PC-3 (cell line): Measurements from ENCODE around the gene APOC1. TPM values are rescaled to one million over a fixed set of nuclear protein-coding genes. Genes with fewer than 3 reads are reported as not detected.
"Not testable (repeated sequence)": the region's sequence is repeated elsewhere in the genome, so short reads cannot be mapped to it uniquely, and the experiment has no call there.

ENCODE experiments used
- ATAC-seq: fragments of 200-7000 bp; cut with Tn5 transposase; 2 replicates; pipeline ENCODE4 v1.9.1; 2020; ENCODE audit warnings: mild to moderate bottlenecking, moderate library complexity
- BruUV-seq: library from RNA; stranded (reverse); fragments of 400-500 nt; replicated peaks from 2 replicates; lab custom pipeline; 2021; lab: Mats Ljungman, UMichigan
- CTCF ChIA-PET: fragments of 300-600 bp; sonication (Branson Sonifier 250); formaldehyde crosslinking; loops from one replicate; lab custom pipeline; 2022; ENCODE audit warnings: antibody characterized with exemption; lab: Charles Lee
- POLR2A ChIA-PET: fragments of 300-600 bp; sonication (Branson Sonifier 250); formaldehyde crosslinking; loops from one replicate; lab custom pipeline; 2022; ENCODE audit warnings: antibody characterized with exemption; ENCODE audit not compliant: unreplicated experiment; lab: Charles Lee
- DNase-seq: peaks from one replicate; pipeline ENCODE4 v3.0.0-alpha.2; 2015
- H2AFZ ChIP-seq: fragments of 300-600 bp; sonication (generic); 2 replicates; pipeline ENCODE4 v1.6.0; 2016; ENCODE audit warnings: antibody characterized with exemption, low read length
- H3F3A ChIP-seq: fragments of 300-600 bp; sonication (generic); one replicate; pipeline ENCODE4 v1.6.0; 2017; ENCODE audit warnings: antibody characterized with exemption, low read length, control low read depth, mild to moderate bottlenecking; ENCODE audit not compliant: unreplicated experiment
- H3K27ac ChIP-seq: fragments of 300-600 bp; sonication (generic); 2 replicates; pipeline ENCODE4 v1.5.1; 2016; ENCODE audit warnings: mild to moderate bottlenecking, low read length
- H3K27me3 ChIP-seq: fragments of 300-600 bp; sonication (generic); 2 replicates; pipeline ENCODE4 v1.6.1; 2016; ENCODE audit warnings: low read length, mixed read lengths
- H3K36me3 ChIP-seq: fragments of 300-600 bp; sonication (generic); 2 replicates; pipeline ENCODE4 v1.6.1; 2016; ENCODE audit warnings: low read depth, mixed run types, low read length, mixed read lengths
- H3K4me1 ChIP-seq: fragments of 300-600 bp; sonication (generic); 2 replicates; pipeline ENCODE4 v1.5.1; 2016; ENCODE audit warnings: low read length; ENCODE audit not compliant: insufficient read depth
- H3K4me2 ChIP-seq: fragments of 300-600 bp; sonication (generic); 2 replicates; pipeline ENCODE4 v1.6.0; 2016; ENCODE audit warnings: low read length
- H3K4me3 ChIP-seq: fragments of 300-600 bp; sonication (generic); 2 replicates; pipeline ENCODE4 v1.5.1; 2016; ENCODE audit warnings: mild to moderate bottlenecking, low read length, mixed read lengths
- H3K79me2 ChIP-seq: fragments of 300-600 bp; sonication (generic); 2 replicates; pipeline ENCODE4 v1.6.1; 2017; ENCODE audit warnings: low read length, mixed read lengths
- H3K9ac ChIP-seq: fragments of 300-600 bp; sonication (generic); 2 replicates; pipeline ENCODE4 v1.6.0; 2016; ENCODE audit warnings: mild to moderate bottlenecking, low read length
- H3K9me2 ChIP-seq: fragments of 300-600 bp; sonication (generic); replicated peaks from 2 replicates; pipeline ENCODE4 v1.6.1; 2016; ENCODE audit warnings: mixed run types, low read length, mixed read lengths
- H3K9me3 ChIP-seq: fragments of 300-600 bp; sonication (generic); 2 replicates; pipeline ENCODE4 v1.6.1; 2016; ENCODE audit warnings: low read length, mixed read lengths
- H4K20me1 ChIP-seq: fragments of 300-600 bp; sonication (generic); 2 replicates; pipeline ENCODE4 v1.6.1; 2016; ENCODE audit warnings: low read length, mixed read lengths
- CTCF ChIP-seq: fragments of 300-600 bp; sonication (generic); conservative IDR thresholded peaks from 2 replicates; pipeline ENCODE4 v1.5.1; 2017; ENCODE audit warnings: antibody characterized with exemption, low read depth, mild to moderate bottlenecking, low read length
- EZH2 ChIP-seq: fragments of 300-600 bp; sonication (generic); IDR thresholded peaks from one replicate; pipeline ENCODE4 v1.6.1; 2017; ENCODE audit warnings: antibody characterized with exemption, mild to moderate bottlenecking, low read length; ENCODE audit not compliant: unreplicated experiment
- EZH2phosphoT487 ChIP-seq: fragments of 300-600 bp; sonication (generic); IDR thresholded peaks from 2 replicates; pipeline ENCODE4 v1.6.1; 2018; ENCODE audit warnings: mild to moderate bottlenecking, antibody characterized with exemption, low read length, borderline replicate concordance
- intact Hi-C: fragments of 100-400 bp; cut with micrococcal nuclease; formaldehyde crosslinking; loops from 2 replicates; pipeline ENCODE4 v1.9.0; 2023
- total RNA-seq: library from RNA; depleted of rRNA; stranded (reverse); fragments of >200 nt; gene quantifications from 2 replicates; pipeline ENCODE4 v1.2.3, GENCODE V29; 2014

Gene APOC1
- total RNA-seq, 1 experiment from 2014 or later = 3.3 TPM

GRCh38 chr19:44908074-44908835, 6.2 kb upstream of the APOC1 start:
- no peaks in the 10 kb centered on the region for H3K36me3 ChIP-seq
- ATAC-seq (no peak), DNase-seq (no peak)
- no peak for TF ChIP-seq EZH2phosphoT487
- TF ChIP-seq EZH2 = no peak
- TF ChIP-seq CTCF = no peak
- no peak overlapping the region for H3K4me3 ChIP-seq
- H3K27me3 ChIP-seq = no peaks in the 10 kb centered on the region
- BruUV-seq = no TSS peak
- H3K9ac ChIP-seq = no peak overlapping the region
- H3K79me2 ChIP-seq = no peaks in the 10 kb centered on the region
- H3K4me2 ChIP-seq = no peak overlapping the region
- ChIA-PET CTCF (no interaction called here), POLR2A (interaction anchor here (0.6 kb wide), 1 partner anchor 268 kb away, joined by 5 read pairs; no protein-coding TSS in a partner anchor)
- no peaks in the 10 kb centered on the region for H3K9me2 ChIP-seq
- no peaks in the 10 kb centered on the region for H3F3A ChIP-seq
- intact Hi-C loops = no loop called here
- no peak overlapping the region for H2AFZ ChIP-seq
- H3K4me1 ChIP-seq = peaks cover 10% of the 10 kb centered on the region
- no peaks in the 10 kb centered on the region for H4K20me1 ChIP-seq
- no peak overlapping the region for H3K27ac ChIP-seq
- no peaks in the 10 kb centered on the region for H3K9me3 ChIP-seq

GRCh38 chr19:44908836-44909261, 5.6 kb upstream of the APOC1 start:
- intact Hi-C loops = no loop called here
- no peaks in the 10 kb centered on the region for H3F3A ChIP-seq
- no peaks in the 10 kb centered on the region for H4K20me1 ChIP-seq
- BruUV-seq = no TSS peak
- no peak overlapping the region for H3K9ac ChIP-seq
- no peaks in the 10 kb centered on the region for H3K9me3 ChIP-seq
- DNase-seq (no peak), ATAC-seq (no peak)
- no peak overlapping the region for H2AFZ ChIP-seq
- POLR2A ChIA-PET = no interaction called here
- H3K36me3 ChIP-seq = no peaks in the 10 kb centered on the region
- no peaks in the 10 kb centered on the region for H3K9me2 ChIP-seq
- CTCF ChIA-PET = no interaction called here
- TF ChIP-seq CTCF (no peak), EZH2phosphoT487 (no peak), EZH2 (no peak)
- no peaks in the 10 kb centered on the region for H3K27me3 ChIP-seq
- H3K27ac ChIP-seq = no peak overlapping the region
- no peak overlapping the region for H3K4me3 ChIP-seq
- H3K79me2 ChIP-seq = no peaks in the 10 kb centered on the region
- H3K4me2 ChIP-seq = no peak overlapping the region
- peaks cover 10% of the 10 kb centered on the region for H3K4me1 ChIP-seq

GRCh38 chr19:44909775-44910174, 4.6 kb upstream of the APOC1 start:
- Histone ChIP-seq H3K27me3 (no peaks in the 10 kb centered on the region), H3K36me3 (no peaks in the 10 kb centered on the region), H4K20me1 (no peaks in the 10 kb centered on the region), H3K4me1 (peaks cover 10% of the 10 kb centered on the region), H3K9me3 (no peaks in the 10 kb centered on the region), H2AFZ (no peak overlapping the region), H3K4me3 (no peak overlapping the region), H3K9me2 (no peaks in the 10 kb centered on the region), H3K27ac (no peak overlapping the region), H3K79me2 (no peaks in the 10 kb centered on the region), H3K9ac (no peak overlapping the region), H3F3A (no peaks in the 10 kb centered on the region), H3K4me2 (no peak overlapping the region)
- ATAC-seq (no peak), DNase-seq (no peak)
- POLR2A ChIA-PET = no interaction called here
- intact Hi-C loops = loop anchor here (2.0 kb wide), 1 partner anchor 41 kb away; no protein-coding TSS in a partner anchor
- TF ChIP-seq CTCF = no peak
- TF ChIP-seq EZH2phosphoT487 = no peak
- no peak for TF ChIP-seq EZH2
- no TSS peak for BruUV-seq
- CTCF ChIA-PET = no interaction called here

- H3K27me3 ChIP-seq, ATAC-seq, DNase-seq, BruUV-seq, H3K9ac ChIP-seq, H3K4me1 ChIP-seq, H2AFZ ChIP-seq, H3K9me2 ChIP-seq, H3K4me2 ChIP-seq, H3F3A ChIP-seq, H3K9me3 ChIP-seq, H4K20me1 ChIP-seq, H3K79me2 ChIP-seq, CTCF ChIA-PET, H3K36me3 ChIP-seq, H3K4me3 ChIP-seq, POLR2A ChIA-PET, H3K27ac ChIP-seq: not testable (repeated sequence)
- intact Hi-C loops = loop anchor here (2.0 kb wide), 1 partner anchor 39 kb away; no protein-coding TSS in a partner anchor
Observed at GRCh38 chr19:44911896-44912295, 2.5 kb upstream of the APOC1 start.
